GM23248 (cell line): ENCODE data around the gene ACSL6.

Experiments used
- EZH2 ChIP-seq: fragments of 200-600 bp; sonication (generic); IDR thresholded peaks from 2 replicates; pipeline ENCODE4 v1.6.1; 2018; ENCODE audit warnings: antibody characterized with exemption, mild to moderate bottlenecking; ENCODE audit not compliant: insufficient read depth, poor library complexity, severe bottlenecking
- EZH2phosphoT487 ChIP-seq: fragments of 200-600 bp; sonication (generic); IDR thresholded peaks from 2 replicates; pipeline ENCODE4 v1.6.1; 2018; ENCODE audit warnings: antibody characterized with exemption, moderate library complexity, mild to moderate bottlenecking, low read depth; ENCODE audit not compliant: insufficient read depth

GRCh38 chr5:132006331-132007120 is 4.9 kb downstream of the ACSL6 start:
- TF ChIP-seq EZH2phosphoT487 (no peak), EZH2 (no peak)
